HK-2 (cell line): ENCODE results near the gene ANGPTL7.

Source experiments
- DNase-seq: peaks from one replicate; pipeline ENCODE4 v3.0.0-alpha.2; 2018; ENCODE audit not compliant: unreplicated experiment

Gene ANGPTL7

DNA sequence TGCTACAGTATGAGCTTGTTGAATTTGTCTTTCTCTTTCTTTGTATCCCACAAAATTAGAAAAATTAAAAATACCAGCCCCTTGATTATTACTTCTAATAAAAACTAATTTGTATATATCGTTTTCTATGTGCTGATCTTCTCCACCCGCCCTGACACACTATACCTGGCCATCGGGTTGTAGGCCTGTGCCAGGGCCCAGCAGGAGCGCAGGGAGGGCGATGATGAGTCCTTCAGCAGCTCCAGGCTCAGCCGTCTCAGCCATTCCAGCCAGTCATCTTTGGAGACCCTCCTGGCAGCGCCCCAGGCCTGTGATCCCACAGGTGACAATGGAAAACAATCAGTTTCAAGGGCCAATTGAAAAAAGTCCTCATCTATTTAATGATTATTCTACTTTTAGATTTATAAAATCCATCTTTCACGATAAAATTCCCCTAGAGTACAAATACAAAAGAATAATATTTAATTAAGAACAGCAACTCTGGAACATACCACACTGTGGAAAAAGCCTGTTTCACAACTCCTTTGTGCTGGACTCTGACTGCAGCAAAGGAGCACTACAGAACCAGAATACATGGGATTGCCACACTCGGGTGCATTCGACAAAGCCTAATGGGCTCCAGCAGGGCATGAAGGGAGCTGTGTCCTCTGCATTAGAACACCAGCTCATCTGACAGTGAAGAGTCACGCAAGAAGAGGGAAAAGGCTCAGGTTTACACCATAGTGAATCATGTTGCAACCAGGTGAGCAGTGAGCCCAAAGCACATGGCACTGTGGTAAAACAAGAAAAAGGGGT, 15.4 kb downstream of the ANGPTL7 start:
- DNase-seq = no peak

DNA sequence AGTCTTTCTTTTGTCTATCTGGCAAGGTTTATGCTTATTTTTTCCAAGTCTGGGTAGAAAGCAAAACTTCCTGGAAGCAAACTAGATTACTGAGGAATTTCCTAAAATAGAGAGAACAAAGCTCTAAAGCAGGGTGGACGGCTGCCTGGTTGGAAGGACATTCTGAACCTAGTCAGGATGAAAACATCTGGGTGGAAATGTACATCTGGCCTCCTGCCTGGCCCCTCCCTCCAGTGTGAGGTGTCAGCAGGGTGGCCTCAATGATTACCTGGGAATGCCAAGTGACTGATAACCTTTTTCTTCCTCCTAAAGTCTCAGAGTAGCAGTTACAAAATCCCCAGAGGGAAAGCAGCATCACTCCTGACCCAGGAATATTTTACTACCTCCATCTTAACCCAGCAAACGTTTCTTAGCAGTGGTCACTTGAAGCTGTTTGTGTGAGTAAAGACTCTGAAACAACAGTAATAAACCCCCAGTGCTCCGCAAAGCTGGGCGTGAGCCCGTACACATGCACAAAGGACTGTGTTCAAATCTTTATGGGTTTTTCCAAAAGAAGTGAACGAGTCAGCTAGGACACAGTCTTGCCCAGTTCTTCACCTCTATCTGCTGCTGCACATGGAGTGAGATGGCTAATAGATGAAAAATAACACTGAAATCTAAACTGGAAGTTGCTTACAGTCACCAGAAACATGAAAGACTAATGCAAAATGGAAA, 18.9 kb downstream of the ANGPTL7 start:
- DNase-seq = no peak

DNA sequence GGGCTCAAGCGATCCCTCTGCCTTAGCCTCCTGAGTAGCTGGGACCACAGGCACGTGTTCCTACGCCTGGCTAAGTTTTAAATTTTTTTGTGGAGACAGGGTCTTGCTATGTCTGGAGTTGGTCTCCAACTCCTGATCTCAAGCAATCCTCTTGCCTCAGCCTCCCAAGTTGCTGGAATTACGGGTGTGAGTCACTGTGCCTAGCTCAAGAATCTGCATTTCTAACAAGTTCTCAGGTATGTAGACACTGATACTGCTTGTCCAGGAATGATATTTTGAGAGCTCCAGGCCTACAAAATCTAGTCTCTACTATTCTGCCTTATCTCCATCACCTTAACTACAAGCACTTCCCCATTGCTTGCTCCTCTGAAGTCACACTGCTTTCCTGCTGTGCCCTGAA, 22.3 kb downstream of the ANGPTL7 start:
- DNase-seq = no peak

DNA sequence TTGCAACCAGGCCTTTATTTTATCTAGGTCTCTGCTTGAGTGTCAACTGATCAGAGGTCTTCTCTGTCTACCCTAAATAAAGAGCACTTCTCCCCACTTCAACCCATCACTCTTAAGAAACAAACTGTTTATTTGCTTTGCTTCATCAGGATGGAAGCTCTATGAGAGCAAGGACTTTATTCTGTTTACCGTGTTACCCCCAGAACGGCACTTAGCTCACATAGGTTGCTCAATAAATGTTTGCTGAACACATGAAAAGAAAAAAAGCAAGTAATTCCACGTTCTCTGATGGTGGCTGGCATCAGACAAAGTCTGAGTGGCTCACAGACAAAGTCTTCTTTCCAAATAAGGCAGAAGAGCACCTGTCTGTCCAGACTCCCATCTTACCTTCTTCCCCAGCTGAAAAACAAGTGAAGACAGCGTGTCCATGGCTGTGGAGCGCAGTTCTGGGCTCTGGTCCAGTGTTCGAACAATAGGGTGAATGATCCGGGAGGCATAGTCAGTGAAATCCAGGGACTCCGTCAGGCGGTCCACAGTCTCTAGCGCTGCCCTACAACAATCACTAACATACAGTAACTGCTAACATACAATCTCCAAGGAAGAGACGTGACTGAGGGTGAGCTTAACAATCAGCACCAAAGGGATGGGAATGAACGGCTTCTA, 22.9 kb downstream of the ANGPTL7 start:
- no peak for DNase-seq

DNA sequence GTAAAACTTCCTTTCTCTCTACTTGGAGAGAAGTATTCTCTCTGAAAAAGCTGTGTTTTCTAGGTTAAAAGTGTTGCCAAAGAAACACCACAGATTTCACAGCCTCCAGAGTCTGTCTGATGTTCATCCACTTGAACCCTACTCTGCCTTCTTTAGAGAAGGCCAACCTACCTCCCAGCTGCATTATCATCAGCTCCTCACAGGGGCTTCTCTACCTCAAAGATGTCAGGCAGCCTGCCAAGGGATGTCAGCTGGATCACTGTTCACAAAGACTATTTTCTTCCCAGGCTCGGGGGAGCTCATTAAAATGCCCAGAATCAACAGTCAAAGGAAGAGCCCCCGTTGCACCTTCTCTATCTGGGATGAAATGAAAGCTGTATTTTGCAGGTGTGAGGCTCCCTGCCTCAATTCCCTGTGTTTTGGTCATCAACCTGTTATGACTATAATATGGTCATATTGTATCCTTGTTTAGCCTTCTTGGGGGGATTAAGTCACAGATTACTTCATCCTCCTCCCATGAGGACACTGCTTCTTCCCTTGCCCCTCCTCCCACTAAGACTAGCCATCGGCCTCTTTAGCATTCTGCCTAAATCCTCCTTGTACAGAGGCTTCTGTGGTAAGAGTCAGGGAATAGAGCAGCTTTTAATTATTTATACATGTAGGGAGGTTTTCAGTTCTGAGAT, 25.7 kb downstream of the ANGPTL7 start:
- no peak for DNase-seq

DNA sequence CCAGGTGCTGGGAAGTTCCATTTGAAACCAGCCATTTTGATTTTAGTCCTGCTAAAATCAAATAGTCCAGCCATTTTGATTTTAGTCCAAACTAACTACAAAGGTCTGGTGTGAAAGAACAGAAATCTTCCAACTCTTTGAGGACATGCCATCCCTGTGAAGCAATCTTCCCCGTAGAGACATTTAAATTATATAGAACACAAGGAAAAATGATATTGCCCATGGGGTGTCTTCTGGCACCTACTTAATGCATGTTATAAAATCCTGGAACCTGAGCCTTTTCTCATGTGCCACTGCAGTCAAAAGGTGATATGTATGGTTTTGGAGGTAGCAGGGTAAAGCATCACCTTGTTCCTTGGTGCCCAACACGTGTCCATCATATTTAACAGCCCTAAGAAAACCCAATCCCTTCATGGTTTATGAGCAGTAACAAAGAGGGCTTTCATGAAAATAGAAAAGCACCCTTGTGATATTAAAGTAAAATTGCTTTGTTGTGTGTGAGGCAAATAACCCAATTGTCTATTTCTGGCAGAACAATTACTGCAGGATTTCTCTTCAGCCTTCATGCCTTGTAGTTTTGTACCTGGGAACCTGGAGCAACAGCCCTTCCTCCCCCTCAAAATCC, 26.3 kb downstream of the ANGPTL7 start:
- DNase-seq = no peak

DNA sequence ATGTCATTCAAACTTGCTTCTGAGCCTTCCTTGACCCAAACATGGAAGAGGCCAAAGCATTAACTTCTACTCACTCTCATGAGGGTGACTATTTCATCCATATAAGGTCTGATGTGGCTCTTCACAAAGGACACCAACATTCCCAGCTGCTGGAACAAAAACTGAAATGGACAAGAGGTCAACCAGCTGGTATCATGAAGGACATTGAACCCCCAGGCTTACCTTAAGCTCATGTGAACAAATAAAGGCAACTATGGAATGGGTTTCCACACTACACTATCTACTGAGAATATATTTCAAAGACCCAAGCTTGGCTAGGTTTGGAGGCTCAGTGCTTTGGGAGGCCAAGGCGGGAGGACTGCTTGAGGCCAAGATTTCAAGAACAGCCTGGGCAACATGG, 26.9 kb downstream of the ANGPTL7 start:
- DNase-seq = no peak

DNA sequence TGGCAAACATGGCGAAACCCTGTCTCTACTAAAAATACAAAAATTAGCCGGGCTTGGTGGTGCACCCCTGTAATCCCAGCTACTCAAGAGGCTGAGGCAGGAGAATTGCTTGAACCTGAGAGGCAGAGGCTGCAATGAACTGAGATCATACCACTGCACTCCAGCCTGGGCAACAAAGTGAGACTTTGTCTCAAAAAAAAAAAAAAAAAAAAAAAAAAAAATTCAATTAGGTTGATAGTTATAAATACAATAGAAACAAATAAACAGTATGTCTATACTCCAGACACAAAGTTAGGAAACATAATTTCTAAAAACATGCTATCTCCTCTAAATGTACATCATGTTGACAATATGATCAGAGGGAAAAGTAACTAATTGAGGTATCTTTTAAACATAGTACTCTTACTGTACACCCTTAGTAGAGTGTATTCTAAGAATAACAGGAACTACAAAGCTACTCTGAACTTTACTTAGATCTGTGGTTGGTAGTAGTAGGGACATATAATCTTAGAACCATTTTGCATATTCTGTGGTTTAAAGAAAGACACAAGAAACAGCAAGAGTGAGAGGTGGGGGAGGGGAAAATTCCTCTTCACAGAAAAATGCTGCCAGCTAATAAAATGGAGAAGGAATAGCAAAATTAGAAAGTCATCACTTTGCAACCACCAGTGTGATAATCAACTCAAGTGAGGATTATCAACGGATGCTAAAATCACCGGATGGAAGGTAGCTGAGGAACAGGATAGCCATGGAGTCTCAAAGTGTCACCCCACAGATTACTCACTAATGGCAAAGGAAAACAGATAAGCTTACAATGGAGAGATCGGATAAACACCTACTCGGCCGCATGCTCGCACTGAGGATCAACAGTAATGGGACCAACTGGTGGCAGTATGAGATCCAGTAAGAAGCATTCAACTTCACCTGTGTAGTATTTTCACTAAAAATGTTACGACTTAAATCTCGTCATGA, 38.2 kb downstream of the ANGPTL7 start:
- no peak for DNase-seq

DNA sequence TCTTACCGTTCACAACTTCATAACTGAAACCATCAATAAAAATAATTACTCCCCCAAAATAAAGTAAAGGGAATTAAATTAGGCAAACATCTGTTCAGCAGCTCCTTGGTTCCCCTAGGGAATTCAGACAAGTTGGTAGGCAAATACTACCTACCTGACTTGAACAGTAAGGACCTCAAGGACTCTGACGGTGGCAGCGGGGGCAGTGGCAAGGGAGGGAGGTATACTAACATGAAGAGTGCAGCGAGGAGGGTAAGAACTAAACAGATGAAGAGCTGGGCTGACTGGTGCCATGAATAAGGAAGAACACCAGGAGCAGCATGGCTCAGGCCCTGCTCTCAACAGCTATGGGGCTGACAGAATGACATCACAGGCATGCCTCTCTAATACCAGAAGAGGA, 40.0 kb downstream of the ANGPTL7 start:
- DNase-seq = no peak

DNA sequence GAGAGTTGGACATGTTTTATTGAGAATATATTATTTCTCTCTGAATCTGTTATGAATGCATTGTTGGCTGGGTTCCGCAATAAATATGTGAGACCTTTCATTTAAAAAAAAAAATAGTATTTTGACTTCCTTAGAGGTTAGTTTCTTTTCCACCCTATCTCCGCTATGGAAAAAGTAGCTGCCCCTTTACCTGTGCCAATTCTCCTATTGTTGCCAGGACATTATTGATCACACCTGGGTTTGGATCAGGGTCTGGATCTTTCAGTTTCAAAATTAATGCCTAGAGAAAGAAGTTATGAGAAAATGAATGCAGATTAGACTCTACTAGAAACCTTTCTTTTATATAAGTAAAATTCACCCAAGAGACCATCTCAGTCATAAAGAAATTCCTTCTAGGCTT, 44.1 kb downstream of the ANGPTL7 start:
- DNase-seq = no peak

DNA sequence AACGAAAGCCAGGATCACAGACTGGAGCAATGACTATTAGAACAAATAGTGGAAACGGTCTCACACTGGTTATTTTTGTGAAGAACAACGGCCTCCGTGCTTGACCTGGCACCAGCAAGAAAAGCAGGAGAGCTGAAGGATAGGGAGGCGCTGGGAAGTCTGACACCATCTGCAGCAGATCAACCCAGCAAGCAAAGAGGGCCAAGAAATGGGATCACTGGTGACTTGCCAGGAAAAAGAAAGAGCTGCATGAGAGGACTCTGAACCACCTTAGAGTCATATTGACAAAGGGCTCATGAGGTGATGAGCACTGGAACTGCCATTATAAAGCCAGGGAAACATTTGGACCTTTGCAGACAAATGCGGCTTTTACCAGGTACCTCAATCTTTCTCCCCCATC, 48.2 kb downstream of the ANGPTL7 start:
- no peak for DNase-seq

DNA sequence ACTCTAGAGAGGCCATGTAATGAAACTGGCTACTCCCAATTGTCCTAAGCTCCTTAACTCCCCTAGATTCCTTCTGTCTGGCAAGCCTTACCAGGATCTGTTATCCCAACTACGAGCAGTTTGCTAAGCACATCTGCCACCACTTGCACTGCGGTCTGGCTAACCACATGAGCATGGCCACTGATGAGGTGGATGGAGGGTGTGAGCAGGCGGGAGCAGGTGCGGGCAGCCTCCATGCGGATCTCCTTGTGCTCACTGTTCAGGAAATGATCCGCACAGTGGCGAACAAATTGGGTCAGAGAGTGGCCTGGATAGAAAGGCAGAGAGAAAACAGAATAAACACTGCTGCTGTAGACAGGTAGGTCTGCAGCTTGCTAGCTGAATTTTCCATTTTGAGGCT, 49.2 kb downstream of the ANGPTL7 start:
- DNase-seq = no peak

DNA sequence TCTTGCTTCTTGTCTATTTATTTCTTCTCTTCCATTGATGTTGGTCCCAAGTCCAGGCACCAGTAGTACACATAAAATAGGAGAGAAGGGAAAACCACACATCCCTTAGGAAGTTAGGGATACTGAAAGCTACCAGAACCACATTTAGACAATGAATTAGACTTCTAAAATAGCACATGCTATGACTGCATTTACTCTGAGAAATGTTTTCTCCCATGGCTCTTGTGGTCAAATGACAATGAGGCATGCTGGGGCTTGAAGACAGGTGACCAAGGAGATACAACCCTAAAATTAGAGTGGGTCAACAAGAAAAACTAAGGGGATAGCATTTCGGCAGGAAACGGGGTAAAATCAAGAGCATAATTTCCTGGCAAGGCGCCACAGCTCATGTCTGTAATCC, 56.1 kb downstream of the ANGPTL7 start:
- no peak for DNase-seq
